HPDE6-E6E7 (cell line): ENCODE data around the gene PRR30.
A peak's percentile ranks its signal among the peaks of the same experiment; 100 is the strongest.
"Not testable (repeated sequence)": the region's sequence is repeated elsewhere in the genome, so short reads cannot be mapped to it uniquely, and the experiment has no call there.

ENCODE experiments used
- DNase-seq: peaks from one replicate; pipeline ENCODE4 v3.0.0; 2011; ENCODE audit warnings: missing footprints; ENCODE audit errors: extremely low spot score

PRR30 gene

GRCh38 chr2:27139310-27139709 lies at the start of gene PRR30:
Gene PRR30, minus strand, starts transcription at chr2:27139410. Its CDS starts 1,081 bp downstream, at chr2:27138329.
- DNase-seq = no peak

GRCh38 chr2:27186613-27187345 lies 47.6 kb upstream of the PRR30 start:
- DNase-seq = no peak

GRCh38 chr2:27185331-27186026 lies 46.3 kb upstream of the PRR30 start:
- DNase-seq = no peak

DNA sequence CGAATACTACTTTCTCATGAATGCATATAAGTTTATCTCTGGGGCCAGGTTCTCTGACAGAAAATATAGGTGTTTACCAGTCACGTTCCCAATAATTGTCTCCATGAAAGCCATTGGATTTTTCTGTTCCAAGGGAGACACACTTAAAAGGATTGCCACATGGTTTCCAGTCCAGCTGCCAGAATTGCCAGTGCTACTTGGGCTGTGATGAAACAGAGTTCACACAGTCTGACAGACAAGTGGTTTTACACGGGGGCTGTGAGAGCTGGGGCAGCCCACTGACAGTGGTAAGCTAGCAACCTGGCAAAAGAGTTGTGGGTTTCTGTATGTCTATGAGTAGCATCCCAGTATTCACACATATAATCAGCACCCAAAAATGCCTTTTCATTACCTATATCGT lies 44.9 kb upstream of the PRR30 start:
- no peak for DNase-seq

- no peak for DNase-seq
These were observed 43.1 kb upstream of the PRR30 start for GRCh38 chr2:27182346-27182745.

GRCh38 chr2:27179344-27180000 lies 40.3 kb upstream of the PRR30 start:
- DNase-seq = no peak

- no peak for DNase-seq
These were observed 39.3 kb upstream of the PRR30 start for GRCh38 chr2:27178469-27178868.

- no peak for DNase-seq
These were observed 38.5 kb upstream of the PRR30 start for GRCh38 chr2:27177441-27178351.

DNA sequence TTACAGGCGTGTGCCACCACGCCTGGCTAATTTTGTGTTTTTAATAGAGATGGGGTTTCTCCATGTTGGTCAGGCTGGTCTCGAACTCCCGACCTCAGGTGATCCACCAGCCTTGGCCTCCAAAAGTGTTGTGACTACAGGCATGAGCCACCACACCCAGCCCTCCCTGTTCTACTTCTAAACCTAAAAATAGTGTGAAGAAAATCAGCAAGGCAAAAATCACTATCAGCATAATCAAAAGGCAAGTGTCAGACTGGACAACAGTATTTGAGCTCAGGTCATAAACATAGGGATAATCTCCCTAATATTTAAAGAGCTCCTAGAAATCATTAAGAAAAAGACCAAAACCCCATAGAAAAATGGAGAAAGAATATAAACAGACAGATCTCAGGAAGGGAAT lies 36.6 kb upstream of the PRR30 start:
- not testable (repeated sequence) for DNase-seq

- no peak for DNase-seq
These were observed 36.1 kb upstream of the PRR30 start for GRCh38 chr2:27175330-27175729.

DNA sequence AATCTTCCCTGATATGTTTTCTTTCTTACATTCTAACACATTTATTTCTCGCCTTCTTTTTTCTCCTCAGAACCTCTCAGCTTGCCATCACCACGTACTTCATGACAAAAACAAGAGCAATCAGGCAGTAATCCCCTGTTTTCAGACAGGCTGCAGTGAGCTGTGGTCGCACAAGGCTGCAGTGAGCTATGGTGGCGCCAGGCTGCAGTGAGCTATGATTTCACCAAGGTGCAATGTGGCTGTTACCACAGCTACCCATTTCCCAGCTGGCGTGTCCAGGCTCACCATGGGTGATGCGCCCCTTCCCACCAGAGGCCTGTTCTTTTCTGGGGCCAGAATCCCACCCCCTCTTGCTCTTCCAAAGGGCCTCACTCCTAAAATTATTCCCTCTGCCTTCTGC lies 35.4 kb upstream of the PRR30 start:
- no peak for DNase-seq

DNA sequence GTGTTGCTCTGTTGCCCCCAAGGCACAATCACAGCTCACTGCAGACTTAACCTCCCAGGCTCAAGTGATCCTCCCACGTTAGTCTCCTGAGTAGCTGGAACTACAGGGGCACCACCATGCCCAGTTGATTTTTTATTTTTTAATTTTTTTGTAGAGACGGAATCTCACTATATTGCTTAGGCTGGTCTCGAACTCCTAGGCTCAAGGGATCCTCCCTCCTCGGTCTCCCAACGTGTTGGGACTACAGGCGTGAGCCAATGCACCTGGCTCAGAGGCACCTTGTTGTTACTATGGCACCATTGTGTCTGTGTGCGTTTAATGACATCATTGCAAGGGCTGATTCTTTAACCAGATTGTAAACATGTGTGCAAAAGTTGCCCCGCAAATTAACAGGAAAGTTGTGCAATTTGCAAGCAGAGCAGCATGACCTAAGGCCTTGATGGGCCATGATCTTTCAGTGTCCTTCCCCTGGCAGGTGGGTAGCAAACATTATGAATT lies 32.2 kb upstream of the PRR30 start:
- DNase-seq = no peak

DNA sequence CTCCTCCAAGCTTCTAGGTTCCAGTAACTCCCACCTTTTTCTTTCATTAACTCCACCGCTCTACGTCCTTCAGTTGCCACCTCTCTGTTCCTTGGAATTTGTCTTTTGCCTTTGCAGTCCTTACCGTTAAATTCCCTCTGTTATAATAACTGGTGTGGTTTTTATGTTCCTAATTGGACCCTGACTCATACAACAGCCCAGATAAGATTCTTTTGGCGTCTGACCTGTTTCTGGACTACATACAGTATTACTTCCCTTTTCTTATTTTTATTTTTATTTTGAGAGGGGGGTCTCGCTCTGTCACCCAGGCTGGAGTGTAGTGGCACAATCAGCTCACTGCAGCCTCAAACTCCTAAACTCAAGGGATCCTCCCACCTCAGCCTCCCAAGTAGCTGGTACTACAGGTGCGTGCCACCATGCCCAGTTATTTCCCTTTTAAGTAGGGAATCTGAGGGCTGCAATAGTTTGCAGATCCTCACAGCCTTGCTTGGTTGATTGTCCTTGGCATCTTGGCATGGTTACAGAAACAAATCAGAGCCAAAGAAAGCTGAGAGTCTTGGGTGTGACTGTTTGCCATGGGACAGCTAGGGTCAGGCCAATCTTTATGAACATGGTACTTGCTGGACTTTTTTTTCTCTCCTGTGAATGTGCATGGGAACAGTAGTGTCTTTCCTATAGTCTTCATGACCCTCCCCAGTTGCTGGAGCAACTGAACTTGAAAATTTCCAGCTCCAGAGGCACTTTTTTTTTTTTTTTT lies 31.5 kb upstream of the PRR30 start:
- no peak for DNase-seq

GRCh38 chr2:27164960-27165763 lies 26.0 kb upstream of the PRR30 start:
- DNase-seq = no peak

DNA sequence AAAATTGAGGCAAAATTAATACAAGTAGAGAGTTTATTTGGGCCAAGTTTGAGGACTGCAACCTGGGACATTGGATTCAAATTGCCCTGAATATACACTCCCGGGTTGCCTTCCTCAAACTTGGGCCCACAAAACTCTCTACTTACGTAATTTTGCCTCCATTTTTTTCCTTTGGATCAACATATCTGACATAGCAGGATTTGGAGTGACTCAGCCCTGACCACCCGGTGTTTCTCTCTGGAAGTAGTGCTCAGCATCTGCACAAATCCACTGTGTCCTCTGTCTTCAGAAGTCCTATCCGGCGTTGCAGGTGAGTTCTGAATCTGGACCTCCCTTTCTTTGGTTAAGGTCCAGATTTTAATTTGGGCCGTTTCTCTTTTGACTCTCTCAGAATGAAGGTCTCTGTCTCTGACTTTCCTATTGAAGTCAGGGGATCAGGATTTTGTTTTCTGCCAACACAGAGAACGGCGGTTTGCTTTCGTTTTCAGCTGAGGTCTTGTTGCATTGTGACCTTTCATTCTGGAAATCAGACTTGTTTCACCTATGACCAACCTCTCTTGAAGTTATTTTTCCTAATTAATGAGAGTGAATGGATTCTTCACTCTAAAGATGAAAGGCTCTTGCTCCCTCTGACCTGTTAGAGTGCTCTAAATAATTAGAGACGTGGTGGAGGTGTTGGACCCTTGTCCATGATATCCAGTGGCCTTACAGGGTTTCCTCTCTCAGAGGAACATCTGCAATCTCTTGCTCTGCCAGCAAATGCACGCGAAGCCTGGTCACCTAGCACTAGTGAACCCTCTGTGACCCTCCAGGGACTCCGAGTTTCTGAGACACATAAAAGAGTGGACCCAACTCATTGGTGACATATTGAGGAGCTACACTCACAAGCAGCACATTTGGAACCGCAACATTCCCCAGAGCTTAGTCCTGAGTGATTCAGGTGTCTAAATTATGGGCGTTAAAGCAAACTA lies 23.2 kb upstream of the PRR30 start:
- no peak for DNase-seq

DNA sequence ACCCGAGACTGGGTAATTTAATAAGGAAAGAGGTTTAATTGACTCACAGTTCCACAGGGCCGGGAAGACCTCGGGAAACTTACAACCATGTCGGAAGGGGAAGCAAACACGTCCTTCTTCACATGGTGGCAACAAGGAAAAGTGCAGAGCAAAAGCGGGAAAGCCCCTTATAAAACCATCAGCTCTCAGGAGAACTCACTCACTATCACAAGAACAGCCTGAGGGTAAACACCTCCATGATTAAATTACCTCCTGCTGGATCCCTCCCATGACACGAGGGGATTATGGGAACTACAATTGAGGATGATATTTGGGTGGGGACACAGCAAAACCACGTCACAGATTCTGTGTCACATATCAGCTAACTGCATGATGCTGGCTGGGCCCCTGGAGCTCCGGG lies 21.0 kb upstream of the PRR30 start:
- DNase-seq = no peak

DNA sequence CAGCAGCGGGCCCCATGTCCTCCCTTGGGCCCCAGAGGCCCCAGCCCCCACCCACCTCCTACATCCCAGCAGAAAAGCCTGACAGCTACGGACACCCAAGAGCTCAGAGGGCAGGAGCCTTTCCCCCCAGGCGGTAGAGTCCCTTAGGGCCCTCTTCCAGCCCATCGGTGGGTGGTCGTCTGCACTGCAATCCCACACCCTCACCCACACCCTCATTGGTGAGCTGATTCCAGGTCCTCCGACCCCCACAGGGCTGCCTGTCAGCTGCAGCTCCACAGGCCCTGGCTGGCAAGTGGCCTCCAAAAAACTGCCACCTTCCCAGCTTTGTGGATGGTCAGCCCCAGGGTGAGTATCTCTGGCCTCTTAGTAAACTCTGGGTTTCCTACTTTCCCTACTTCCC lies 20.1 kb upstream of the PRR30 start:
- DNase-seq = no peak

GRCh38 chr2:27158468-27158867 lies 19.3 kb upstream of the PRR30 start:
- DNase-seq = no peak

GRCh38 chr2:27155069-27155520 lies 15.9 kb upstream of the PRR30 start:
- DNase-seq = peak; percentile 57
